ENCODE data around the gene DNAI7.

DNAI7 gene

DNA sequence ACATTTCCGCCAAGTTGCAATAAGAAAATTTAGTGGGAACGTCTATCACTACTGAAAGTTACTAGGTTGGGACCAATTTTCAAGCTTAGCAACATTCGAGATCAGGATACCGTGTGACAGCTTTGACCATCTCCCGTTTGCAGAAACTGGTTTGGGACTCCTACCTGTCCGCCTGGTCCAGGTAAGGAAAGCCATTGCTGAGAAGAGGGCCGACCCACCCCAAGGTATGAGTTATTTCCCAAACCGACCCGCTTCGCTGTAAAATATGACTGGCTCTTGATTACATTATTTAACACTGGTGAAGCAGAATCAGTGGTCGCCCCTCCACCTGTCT is 271 bp downstream of the DNAI7 start:
- Mint-ChIP-seq H3K36me3 (ENCODE audit: low read depth) (peaks cover 17% of the 10 kb centered on the region), H3K9me3 (no peaks in the 10 kb centered on the region), H3K27ac (peak overlapping the region; percentile 98), H3K27me3 (no peaks in the 10 kb centered on the region), H3K4me1 (ENCODE audit: low read depth) (peaks cover 33% of the 10 kb centered on the region), H3K4me3 (peak overlapping the region; percentile 94)
- DNase-seq, result no peak

DNA sequence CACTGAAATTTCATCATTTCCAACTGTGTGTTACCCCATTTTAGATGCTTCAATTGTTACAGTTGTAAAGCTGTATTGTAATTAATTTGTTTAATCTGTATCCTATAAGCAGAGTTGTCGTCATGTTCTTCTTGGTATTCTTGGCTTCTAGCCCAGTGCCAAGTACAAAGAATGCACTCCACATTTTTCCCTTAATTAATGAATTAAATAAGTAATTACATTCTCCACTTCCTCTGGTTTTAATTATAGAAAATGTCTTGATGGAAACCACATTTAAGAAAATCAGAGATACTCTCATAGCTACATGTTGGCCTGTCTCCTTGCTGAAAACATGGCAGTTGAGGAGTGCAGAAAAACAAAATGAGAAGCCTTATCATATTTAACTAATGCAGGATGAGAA is 746 bp downstream of the DNAI7 start:
- Mint-ChIP-seq H3K4me1 (ENCODE audit: low read depth) (peaks cover 33% of the 10 kb centered on the region), H3K27ac (peak overlapping the region; percentile 98), H3K27me3 (no peaks in the 10 kb centered on the region), H3K4me3 (peak overlapping the region; percentile 94), H3K36me3 (ENCODE audit: low read depth) (peaks cover 16% of the 10 kb centered on the region), H3K9me3 (no peaks in the 10 kb centered on the region)
- DNase-seq, result no peak

DNA sequence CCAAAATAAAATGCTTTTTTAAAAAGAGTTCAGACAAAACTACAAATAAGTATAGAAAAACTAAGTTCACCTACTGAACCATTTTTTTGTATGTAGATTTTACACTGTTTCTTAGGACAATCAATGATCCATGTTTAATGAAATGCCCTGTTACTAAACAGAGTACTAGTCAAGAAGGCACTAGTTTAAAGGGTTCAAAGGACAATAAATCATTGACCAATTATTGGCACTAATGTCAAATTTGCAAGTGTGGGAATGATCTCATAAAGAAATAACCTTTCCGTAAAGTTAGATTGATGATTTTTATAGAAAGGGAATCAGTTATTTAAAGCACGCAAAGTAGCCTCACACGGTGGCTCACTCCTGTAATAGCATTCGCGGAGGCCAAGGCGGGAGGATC is 4.2 kb downstream of the DNAI7 start:
- Mint-ChIP-seq H3K4me3 (no peak overlapping the region), H3K27ac (no peak overlapping the region)

DNA sequence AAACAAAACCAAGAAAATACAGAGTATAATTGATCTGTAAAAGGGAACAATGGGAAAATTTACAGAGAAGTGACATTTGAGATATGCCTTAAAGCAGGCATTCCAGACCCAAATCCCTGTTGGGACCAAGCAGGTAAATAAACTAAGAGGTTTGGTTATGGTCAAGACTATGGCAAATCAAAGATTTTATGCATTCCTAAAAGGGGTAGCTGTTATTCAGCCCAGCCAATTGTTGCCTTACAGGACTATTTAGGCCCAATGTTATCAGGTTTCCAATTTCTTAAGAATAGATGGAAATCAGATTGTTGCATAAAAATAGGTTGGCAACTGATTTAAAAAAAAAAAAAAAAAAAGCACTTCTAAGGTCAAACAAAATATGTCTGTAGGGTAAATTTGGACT is 5.3 kb downstream of the DNAI7 start:
- no peak overlapping the region for H3K4me3 Mint-ChIP-seq
- no peaks in the 10 kb centered on the region for H3K9me3 Mint-ChIP-seq
- no peaks in the 10 kb centered on the region for H3K27me3 Mint-ChIP-seq
- peaks cover 27% of the 10 kb centered on the region for H3K4me1 Mint-ChIP-seq (ENCODE audit: low read depth)
- H3K27ac Mint-ChIP-seq, result no peak overlapping the region
- no peak for DNase-seq
- H3K36me3 Mint-ChIP-seq (ENCODE audit: low read depth), result no peaks in the 10 kb centered on the region

More for the DNA sequence above, 4.2 kb downstream of the DNAI7 start:
- peaks cover 10% of the 10 kb centered on the region for H3K36me3 Mint-ChIP-seq (ENCODE audit: low read depth)
- H3K4me1 Mint-ChIP-seq (ENCODE audit: low read depth), result peaks cover 36% of the 10 kb centered on the region
- no peaks in the 10 kb centered on the region for H3K9me3 Mint-ChIP-seq
- no peaks in the 10 kb centered on the region for H3K27me3 Mint-ChIP-seq
- DNase-seq, result no peak

DNA sequence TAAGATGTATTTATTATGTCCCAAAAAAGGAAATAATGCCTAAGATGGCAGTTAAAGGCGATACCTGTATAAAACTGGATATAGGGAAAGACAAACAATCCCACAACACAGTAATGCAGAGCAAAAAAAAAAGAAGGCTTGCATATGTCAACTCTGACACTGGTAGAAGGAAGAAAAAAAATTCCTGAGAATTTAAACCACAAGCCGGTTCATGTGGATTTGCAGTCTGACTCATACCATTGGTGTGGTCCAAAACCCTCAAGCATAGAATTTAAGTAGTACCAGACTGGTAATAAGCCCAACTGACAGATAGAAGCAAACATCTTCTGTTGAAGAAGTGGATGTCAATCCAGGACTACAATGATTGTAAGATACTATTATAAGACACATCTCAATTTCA is 7.2 kb downstream of the DNAI7 start:
- Mint-ChIP-seq H3K4me3 (no peak overlapping the region), H3K36me3 (ENCODE audit: low read depth) (no peaks in the 10 kb centered on the region), H3K9me3 (no peaks in the 10 kb centered on the region), H3K27me3 (no peaks in the 10 kb centered on the region), H3K4me1 (ENCODE audit: low read depth) (peaks cover 30% of the 10 kb centered on the region), H3K27ac (no peak overlapping the region)
- DNase-seq, result no peak

DNA sequence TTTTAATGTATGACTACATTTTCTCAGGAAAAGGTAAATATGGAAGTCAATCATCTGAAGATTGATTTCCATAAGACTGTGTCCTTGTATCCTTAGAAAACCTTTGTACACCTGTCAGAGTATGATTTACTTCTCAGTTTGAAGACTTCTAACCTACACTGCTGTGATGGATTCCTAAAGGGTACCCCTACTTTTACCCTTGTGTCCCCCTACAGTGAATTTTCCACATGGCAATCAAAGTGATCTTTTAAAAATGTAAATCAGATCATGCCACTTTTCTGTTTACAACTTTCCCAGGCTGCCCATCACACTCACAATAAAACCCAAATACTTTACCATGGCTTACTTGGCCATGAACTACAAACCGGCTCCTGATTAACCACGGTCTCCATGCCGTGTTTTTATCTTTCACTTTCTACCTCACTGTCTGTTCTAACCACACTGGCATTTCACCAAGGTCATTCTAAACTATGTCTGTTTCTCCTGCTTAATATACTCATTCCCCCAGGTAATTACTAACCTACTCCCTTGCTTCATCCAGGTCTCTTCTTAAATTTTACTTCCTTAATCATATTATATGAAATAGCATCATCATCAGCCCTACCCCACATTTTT is 8.1 kb downstream of the DNAI7 start:
- Mint-ChIP-seq H3K9me3 (no peaks in the 10 kb centered on the region), H3K4me3 (peak overlapping the region; percentile 72), H3K36me3 (ENCODE audit: low read depth) (no peaks in the 10 kb centered on the region), H3K4me1 (ENCODE audit: low read depth) (peaks cover 30% of the 10 kb centered on the region), H3K27ac (peak overlapping the region; percentile 89), H3K27me3 (no peaks in the 10 kb centered on the region)
- no peak for DNase-seq

DNA sequence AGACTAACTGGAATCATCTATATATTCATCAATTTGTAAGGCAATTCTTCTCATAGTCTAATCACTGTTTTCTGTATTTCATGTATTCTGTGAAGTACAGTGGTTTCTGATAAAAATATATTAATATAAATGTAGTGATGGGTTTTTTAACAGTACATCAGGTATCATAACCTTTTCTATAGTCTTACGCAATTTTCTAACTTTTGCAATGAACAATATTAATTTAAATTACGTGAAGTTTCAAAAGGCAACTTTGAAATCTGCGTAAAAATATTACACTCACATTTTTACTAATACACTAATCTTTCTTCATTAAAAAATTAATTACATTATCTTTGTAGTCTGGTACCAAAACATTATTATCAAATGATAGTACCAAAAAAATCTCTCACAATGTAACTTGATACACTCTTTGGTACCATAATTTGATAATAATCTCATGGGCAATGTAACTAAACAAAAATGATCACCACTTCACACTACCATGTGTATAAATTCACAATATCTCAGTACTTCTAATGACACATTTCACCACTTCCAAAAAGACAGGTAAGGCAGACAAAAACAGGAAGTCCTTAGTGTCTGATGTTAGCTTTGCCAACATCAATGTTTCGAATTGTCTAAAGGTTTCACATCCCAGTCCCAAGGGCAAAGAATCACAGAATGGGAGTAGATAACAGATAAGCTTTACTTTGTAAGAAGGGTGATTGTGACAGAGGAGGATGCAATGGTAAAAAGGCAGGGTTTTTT is 8.7 kb downstream of the DNAI7 start:
- Mint-ChIP-seq H3K4me1 (ENCODE audit: low read depth) (peaks cover 30% of the 10 kb centered on the region), H3K36me3 (ENCODE audit: low read depth) (no peaks in the 10 kb centered on the region), H3K27ac (peak overlapping the region; percentile 89), H3K9me3 (no peaks in the 10 kb centered on the region), H3K27me3 (no peaks in the 10 kb centered on the region), H3K4me3 (peak overlapping the region; percentile 72)
- no peak for DNase-seq

DNA sequence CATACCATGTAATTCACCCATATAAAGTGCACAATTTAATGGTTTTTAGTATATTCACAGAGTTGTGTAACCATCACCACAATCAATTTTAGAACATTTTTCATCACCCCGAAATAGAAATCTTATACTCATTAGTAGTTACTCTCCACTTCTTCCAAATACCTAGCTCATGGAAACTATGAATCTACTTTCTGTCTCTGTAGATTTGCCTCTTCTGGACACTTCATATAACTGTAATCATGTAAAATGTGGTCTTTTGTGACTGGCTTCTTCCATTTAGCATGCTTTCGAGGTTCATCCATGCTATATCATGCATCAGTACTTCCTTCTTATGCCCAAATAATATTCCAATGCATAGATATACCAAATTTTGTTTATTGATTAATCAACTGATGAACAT is 10.8 kb downstream of the DNAI7 start:
- peaks cover 7% of the 10 kb centered on the region for H3K9me3 Mint-ChIP-seq
- DNase-seq, result no peak
- H3K36me3 Mint-ChIP-seq (ENCODE audit: low read depth), result no peaks in the 10 kb centered on the region
- peaks cover 30% of the 10 kb centered on the region for H3K4me1 Mint-ChIP-seq (ENCODE audit: low read depth)
- H3K27me3 Mint-ChIP-seq, result no peaks in the 10 kb centered on the region
- H3K4me3 Mint-ChIP-seq, result no peak overlapping the region
- peak overlapping the region; percentile 5 for H3K27ac Mint-ChIP-seq

DNA sequence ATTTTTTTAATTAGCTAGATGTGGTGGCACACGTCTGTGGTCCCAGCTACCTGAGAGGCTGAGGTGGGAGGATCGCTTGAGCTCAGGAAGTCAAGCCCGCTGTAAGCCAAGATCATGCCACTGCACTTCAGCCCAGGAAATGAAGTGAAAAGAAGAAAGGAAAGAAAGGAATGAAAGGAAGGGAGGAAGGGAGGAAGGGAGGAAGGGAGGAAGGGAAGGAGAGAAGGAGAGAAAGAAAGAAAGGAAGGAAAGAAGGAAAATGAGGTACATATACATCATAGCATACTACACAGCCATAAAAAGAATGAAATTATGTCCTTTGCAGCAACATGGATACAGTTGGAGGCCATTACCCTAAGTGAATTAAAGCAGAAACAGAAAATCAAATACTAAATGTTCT is 12.2 kb downstream of the DNAI7 start:
- H3K9me3 Mint-ChIP-seq, result peaks cover 7% of the 10 kb centered on the region
- no peak for DNase-seq
- H3K27ac Mint-ChIP-seq, result no peak overlapping the region
- no peaks in the 10 kb centered on the region for H3K27me3 Mint-ChIP-seq
- H3K4me1 Mint-ChIP-seq (ENCODE audit: low read depth), result peaks cover 28% of the 10 kb centered on the region
- H3K4me3 Mint-ChIP-seq, result no peak overlapping the region
- no peaks in the 10 kb centered on the region for H3K36me3 Mint-ChIP-seq (ENCODE audit: low read depth)

DNA sequence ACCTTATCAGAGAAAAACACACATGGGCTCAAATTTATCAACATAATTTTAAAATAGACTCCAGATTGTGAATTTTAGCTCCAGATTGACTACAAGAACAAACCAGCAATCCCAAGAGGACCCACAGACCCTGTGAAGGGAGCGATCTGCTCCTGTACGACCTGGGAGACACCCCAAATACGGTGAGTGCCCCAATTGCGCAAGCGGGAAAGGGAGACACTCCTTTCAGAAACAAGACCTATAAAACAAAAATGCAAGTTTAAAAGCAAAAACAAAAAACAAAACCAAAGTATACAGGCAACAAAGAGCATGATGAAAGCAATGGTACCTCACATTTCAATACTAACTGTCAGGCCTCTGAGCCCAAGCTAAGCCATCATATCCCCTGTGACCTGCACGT is 32.1 kb downstream of the DNAI7 start:
- Mint-ChIP-seq H3K4me3 (no peak overlapping the region), H3K9me3 (no peaks in the 10 kb centered on the region), H3K27me3 (no peaks in the 10 kb centered on the region), H3K36me3 (ENCODE audit: low read depth) (no peaks in the 10 kb centered on the region), H3K4me1 (ENCODE audit: low read depth) (no peaks in the 10 kb centered on the region), H3K27ac (no peak overlapping the region)
- no peak for DNase-seq

DNA sequence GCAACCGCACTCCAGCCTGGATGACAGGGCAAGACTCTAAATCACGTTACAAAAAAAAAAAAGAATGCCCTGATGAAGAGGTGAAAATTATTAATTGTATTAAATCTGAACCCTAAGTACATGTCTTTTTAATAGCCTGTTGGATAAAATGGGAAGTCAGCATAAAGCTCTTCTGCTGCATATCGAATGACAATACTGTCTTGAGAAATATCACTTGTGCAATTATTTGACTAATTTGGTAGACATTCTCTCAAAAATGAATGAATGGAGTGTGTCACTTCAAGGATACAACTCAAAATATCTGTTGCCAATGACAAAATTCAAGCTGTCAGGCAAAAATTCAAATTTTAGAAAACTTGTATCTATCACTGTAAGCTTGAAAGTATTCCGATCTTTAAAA is 38.9 kb downstream of the DNAI7 start:
- Mint-ChIP-seq H3K36me3 (ENCODE audit: low read depth) (no peaks in the 10 kb centered on the region), H3K4me3 (no peak overlapping the region), H3K4me1 (ENCODE audit: low read depth) (peaks cover 6% of the 10 kb centered on the region), H3K27ac (no peak overlapping the region), H3K9me3 (no peaks in the 10 kb centered on the region), H3K27me3 (no peaks in the 10 kb centered on the region)
- DNase-seq, result no peak

DNA sequence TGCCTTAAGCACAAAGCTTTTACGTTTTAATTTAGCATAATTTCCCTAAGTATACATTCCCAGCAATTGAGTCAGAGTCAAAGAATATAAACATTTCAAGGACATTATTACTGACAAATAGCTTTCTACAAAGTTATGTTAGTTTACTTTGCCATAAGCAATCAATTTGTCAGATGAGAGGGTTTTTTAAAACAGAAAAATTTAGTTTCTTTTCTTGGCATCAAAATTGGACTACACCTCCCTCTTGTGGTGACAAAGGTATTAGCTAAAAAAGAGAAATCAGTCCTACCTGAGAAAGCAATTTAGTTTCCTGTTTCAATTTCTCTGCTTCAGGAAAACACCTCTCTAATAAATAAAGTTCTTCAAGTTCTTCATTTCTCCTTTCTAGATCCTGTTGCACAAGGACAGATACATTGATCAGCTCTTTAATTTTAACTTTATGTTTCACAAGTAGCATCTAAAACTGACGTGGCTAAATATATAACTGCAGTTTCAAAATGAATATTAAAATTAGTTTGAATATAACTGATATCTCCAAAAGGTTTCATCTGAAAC is 39.9 kb downstream of the DNAI7 start:
- Mint-ChIP-seq H3K36me3 (ENCODE audit: low read depth) (no peaks in the 10 kb centered on the region), H3K27me3 (no peaks in the 10 kb centered on the region), H3K4me3 (peak overlapping the region; percentile 16), H3K4me1 (ENCODE audit: low read depth) (peaks cover 6% of the 10 kb centered on the region), H3K27ac (no peak overlapping the region), H3K9me3 (no peaks in the 10 kb centered on the region)
- DNase-seq, result no peak

DNA sequence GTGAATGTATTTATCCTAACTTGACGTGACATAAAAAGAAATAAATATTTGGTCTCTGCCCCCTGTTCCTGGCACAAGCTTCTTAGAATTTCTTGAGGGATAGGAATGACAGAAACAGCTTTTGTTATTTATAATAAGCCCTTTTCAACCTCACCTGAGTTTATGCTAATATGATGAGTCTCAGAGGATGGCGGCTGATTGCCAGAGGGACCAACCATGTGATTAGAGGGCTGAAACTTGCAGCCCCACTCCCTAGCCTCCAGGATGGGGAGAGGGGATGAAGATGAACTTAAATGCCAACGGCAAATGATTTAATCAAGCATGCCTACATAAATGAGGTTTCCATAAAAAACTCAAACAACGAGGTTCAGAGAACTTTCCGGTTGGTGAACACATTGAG is 42.9 kb downstream of the DNAI7 start:
- Mint-ChIP-seq H3K27ac (no peak overlapping the region), H3K4me1 (ENCODE audit: low read depth) (peaks cover 6% of the 10 kb centered on the region), H3K27me3 (no peaks in the 10 kb centered on the region), H3K9me3 (no peaks in the 10 kb centered on the region), H3K36me3 (ENCODE audit: low read depth) (no peaks in the 10 kb centered on the region), H3K4me3 (no peak overlapping the region)
- no peak for DNase-seq

DNA sequence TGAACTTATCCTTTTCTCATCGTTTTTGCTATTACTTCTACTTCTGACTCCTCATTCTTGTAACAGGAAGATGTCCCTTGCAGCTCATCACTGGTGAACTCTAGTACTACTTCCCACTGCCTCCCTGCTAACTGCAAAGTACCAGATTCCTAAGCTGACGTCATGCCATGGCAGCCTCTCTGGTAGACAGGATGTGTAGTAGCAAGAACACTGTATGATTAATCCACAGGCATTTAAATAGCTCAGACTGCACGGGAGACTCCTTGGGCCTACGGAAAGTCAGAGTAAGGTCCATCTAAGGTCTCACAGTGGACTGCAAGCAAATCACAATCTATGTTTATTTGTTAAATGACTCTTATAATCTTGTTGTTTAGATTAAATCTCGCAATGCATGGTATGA is 43.5 kb downstream of the DNAI7 start:
- Mint-ChIP-seq H3K36me3 (ENCODE audit: low read depth) (no peaks in the 10 kb centered on the region), H3K27me3 (no peaks in the 10 kb centered on the region), H3K27ac (no peak overlapping the region), H3K4me3 (no peak overlapping the region), H3K9me3 (no peaks in the 10 kb centered on the region), H3K4me1 (ENCODE audit: low read depth) (peaks cover 6% of the 10 kb centered on the region)
- no peak for DNase-seq

DNA sequence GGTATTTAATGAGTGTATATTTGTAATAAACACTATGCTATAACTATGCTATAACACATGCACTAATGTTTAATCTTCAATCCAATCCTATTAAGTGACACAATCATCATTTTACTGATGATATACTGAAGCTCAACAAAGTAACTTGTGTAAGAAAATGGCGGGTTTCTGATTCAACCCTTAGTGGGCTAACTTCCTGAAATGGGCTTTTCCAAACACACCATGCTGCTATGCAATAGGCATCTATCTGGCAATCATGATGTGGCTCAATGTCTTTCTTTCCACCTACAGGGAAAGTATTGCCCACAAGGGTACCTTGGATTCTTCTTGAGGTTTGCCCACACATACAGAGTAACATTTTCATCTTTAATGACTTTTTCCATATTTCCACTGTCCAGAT is 48.3 kb downstream of the DNAI7 start:
- Mint-ChIP-seq H3K27me3 (no peaks in the 10 kb centered on the region), H3K9me3 (no peaks in the 10 kb centered on the region), H3K4me3 (no peak overlapping the region), H3K27ac (no peak overlapping the region), H3K36me3 (ENCODE audit: low read depth) (no peaks in the 10 kb centered on the region), H3K4me1 (ENCODE audit: low read depth) (no peaks in the 10 kb centered on the region)
- DNase-seq, result no peak

Measured in activated T-cell treated with anti-CD3 and anti-CD28 coated beads, Interleukin-2, amount 50 U/mL, for 24 hours (primary cell).